Measurements from ENCODE around the gene ZSCAN31. TPM values are rescaled to one million over a fixed set of nuclear protein-coding genes. Genes with fewer than 3 reads are reported as not detected.

Gene ZSCAN31
- total and polyA plus RNA-seq, 8 donors, result 2.3 to 13.4 (median 8.1) TPM

DNA sequence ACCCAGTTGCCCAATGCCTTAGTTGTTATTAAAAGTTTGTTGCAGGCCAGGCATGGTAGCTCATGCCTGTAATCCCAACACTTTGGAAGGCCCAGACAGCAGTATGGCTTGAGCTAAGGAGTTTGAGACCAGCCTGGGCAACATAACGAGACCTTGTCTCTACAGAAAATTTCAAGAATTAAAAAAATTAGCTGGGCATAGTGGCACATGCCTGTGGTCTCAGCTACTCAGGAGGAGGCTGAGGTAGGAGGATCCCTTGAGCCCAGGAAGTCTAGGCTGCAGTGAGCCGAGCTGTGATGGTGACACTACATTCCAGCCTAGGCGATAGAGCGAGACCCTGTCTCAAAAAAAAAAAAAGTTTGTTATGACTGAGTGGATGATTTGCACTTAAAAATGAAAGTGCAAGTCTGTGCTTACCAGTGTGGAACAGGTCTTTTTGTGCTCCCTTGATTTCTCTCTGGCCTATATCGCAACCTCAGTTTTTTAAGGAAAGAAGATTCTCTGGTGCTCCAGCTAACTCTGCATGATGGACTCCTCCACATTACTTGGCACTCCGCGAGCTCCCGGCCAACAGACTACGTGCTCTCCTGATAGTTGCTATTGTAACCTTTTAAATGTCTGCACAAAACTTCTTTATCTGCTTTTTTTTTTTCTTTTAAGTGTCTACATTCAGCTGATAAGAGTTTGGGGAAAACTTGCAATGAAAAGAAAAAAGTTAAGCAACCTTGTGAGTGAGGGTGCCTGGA, 35.9 kb upstream of the ZSCAN31 start:
- Histone ChIP-seq H3K36me3 (peaks cover 0 to 31% (median 4%) of the 10 kb centered on the region in 4 donors), H3K27ac (no peak overlapping the region), H3K9me3 (no peaks in the 10 kb centered on the region), H3K4me3 (no peak overlapping the region), H3K27me3 (no peaks in the 10 kb centered on the region), H3K4me1 (no peaks in the 10 kb centered on the region)
- DNase-seq, result no peak
- 63 to 82% (median 72%) methylated on average over 9 of the region's 9 CpGs for WGBS, 5 donors
- TF ChIP-seq EP300 (IDR thresholded peaks at IDR 0.05), result no peak
- TF ChIP-seq, protein P1, sequence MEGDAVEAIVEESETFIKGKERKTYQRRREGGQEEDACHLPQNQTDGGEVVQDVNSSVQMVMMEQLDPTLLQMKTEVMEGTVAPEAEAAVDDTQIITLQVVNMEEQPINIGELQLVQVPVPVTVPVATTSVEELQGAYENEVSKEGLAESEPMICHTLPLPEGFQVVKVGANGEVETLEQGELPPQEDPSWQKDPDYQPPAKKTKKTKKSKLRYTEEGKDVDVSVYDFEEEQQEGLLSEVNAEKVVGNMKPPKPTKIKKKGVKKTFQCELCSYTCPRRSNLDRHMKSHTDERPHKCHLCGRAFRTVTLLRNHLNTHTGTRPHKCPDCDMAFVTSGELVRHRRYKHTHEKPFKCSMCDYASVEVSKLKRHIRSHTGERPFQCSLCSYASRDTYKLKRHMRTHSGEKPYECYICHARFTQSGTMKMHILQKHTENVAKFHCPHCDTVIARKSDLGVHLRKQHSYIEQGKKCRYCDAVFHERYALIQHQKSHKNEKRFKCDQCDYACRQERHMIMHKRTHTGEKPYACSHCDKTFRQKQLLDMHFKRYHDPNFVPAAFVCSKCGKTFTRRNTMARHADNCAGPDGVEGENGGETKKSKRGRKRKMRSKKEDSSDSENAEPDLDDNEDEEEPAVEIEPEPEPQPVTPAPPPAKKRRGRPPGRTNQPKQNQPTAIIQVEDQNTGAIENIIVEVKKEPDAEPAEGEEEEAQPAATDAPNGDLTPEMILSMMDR (IDR thresholded peaks at IDR 0.05), result no peak
- TF ChIP-seq POLR2A (IDR thresholded peaks at IDR 0.05), result no peak
- TF ChIP-seq POLR2AphosphoS5 (IDR thresholded peaks at IDR 0.05), result no peak
- intact Hi-C loops (cut with DNase I; ENCODE audit: low total_unique reads), result no loop called here

GRCh38 chr6:28371280-28371679, 35.3 kb upstream of the ZSCAN31 start:
- TF ChIP-seq POLR2A (IDR thresholded peaks at IDR 0.05), result no peak
- TF ChIP-seq POLR2AphosphoS5 (IDR thresholded peaks at IDR 0.05), result no peak
- TF ChIP-seq, protein P1 (IDR thresholded peaks at IDR 0.05), result no peak
- no peak for TF ChIP-seq EP300 (IDR thresholded peaks at IDR 0.05)
- intact Hi-C loops (cut with DNase I; ENCODE audit: low total_unique reads), result no loop called here
- no peak overlapping the region for H3K27ac ChIP-seq
- H3K4me1 ChIP-seq, result no peaks in the 10 kb centered on the region
- DNase-seq, result no peak
- WGBS, 5 donors, result 82 to 94% (median 88%) methylated on average over 1 of the region's 1 CpG
- no peaks in the 10 kb centered on the region for H3K9me3 ChIP-seq
- H3K36me3 ChIP-seq, result peaks cover 0 to 34% (median 10%) of the 10 kb centered on the region in 4 donors
- no peaks in the 10 kb centered on the region for H3K27me3 ChIP-seq
- H3K4me3 ChIP-seq, result no peak overlapping the region

GRCh38 chr6:28370440-28370839, 34.5 kb upstream of the ZSCAN31 start:
- H3K27me3 ChIP-seq, result no peaks in the 10 kb centered on the region
- DNase-seq, result no peak
- intact Hi-C loops (cut with DNase I; ENCODE audit: low total_unique reads), result no loop called here
- no peaks in the 10 kb centered on the region for H3K4me1 ChIP-seq
- 76 to 85% (median 77%) methylated on average over 2 of the region's 2 CpGs for WGBS, 5 donors
- no peak overlapping the region for H3K27ac ChIP-seq
- H3K4me3 ChIP-seq, result no peak overlapping the region
- peaks cover 7 to 36% (median 18%) of the 10 kb centered on the region in 4 donors for H3K36me3 ChIP-seq
- TF ChIP-seq POLR2A (IDR thresholded peaks at IDR 0.05), result no peak
- TF ChIP-seq POLR2AphosphoS5 (IDR thresholded peaks at IDR 0.05), result no peak
- no peak for TF ChIP-seq EP300 (IDR thresholded peaks at IDR 0.05)
- TF ChIP-seq, protein P1 (IDR thresholded peaks at IDR 0.05), result no peak
- H3K9me3 ChIP-seq, result no peaks in the 10 kb centered on the region

- intact Hi-C loops (cut with DNase I; ENCODE audit: low total_unique reads), result no loop called here
- WGBS, 5 donors, result 91 to 99% (median 97%) methylated on average over 3 of the region's 3 CpGs
- Histone ChIP-seq H3K27me3 (no peaks in the 10 kb centered on the region), H3K9me3 (no peaks in the 10 kb centered on the region), H3K4me1 (no peaks in the 10 kb centered on the region), H3K36me3 (peaks cover 15 to 44% (median 28%) of the 10 kb centered on the region in 4 donors), H3K4me3 (no peak overlapping the region), H3K27ac (no peak overlapping the region)
- no peak for DNase-seq
- TF ChIP-seq, protein P1 (IDR thresholded peaks at IDR 0.05), result no peak
- TF ChIP-seq POLR2AphosphoS5 (IDR thresholded peaks at IDR 0.05) (no peak), POLR2A (IDR thresholded peaks at IDR 0.05) (no peak), EP300 (IDR thresholded peaks at IDR 0.05) (no peak)
Measured at GRCh38 chr6:28369463-28369862, 33.5 kb upstream of the ZSCAN31 start.
